OCI-LY7 (cell line): Measurements from ENCODE around the gene C2orf81.

ENCODE experiments used
- EZH2phosphoT487 ChIP-seq: fragments of 200-600 bp; sonication (generic); IDR thresholded peaks from 2 replicates; pipeline ENCODE4 v1.6.1; 2018; ENCODE audit warnings: low read depth, borderline replicate concordance, mild to moderate bottlenecking, mixed run types, antibody characterized with exemption, low read length, moderate library complexity, mixed read lengths
- TF ChIP-seq, protein P1 (sequence below): fragments of 200-600 bp; sonication (generic); conservative IDR thresholded peaks from 2 replicates; pipeline ENCODE4 v1.5.1; 2014; ENCODE audit warnings: mild to moderate bottlenecking, antibody characterized with exemption, low read length, moderate library complexity, mixed read lengths

GRCh38 chr2:74428675-74429074, 7.3 kb upstream of the C2orf81 start:
- TF ChIP-seq EZH2phosphoT487: no peak
- TF ChIP-seq, protein P1, sequence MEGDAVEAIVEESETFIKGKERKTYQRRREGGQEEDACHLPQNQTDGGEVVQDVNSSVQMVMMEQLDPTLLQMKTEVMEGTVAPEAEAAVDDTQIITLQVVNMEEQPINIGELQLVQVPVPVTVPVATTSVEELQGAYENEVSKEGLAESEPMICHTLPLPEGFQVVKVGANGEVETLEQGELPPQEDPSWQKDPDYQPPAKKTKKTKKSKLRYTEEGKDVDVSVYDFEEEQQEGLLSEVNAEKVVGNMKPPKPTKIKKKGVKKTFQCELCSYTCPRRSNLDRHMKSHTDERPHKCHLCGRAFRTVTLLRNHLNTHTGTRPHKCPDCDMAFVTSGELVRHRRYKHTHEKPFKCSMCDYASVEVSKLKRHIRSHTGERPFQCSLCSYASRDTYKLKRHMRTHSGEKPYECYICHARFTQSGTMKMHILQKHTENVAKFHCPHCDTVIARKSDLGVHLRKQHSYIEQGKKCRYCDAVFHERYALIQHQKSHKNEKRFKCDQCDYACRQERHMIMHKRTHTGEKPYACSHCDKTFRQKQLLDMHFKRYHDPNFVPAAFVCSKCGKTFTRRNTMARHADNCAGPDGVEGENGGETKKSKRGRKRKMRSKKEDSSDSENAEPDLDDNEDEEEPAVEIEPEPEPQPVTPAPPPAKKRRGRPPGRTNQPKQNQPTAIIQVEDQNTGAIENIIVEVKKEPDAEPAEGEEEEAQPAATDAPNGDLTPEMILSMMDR: no peak
